H1 (cell line): ENCODE data around the gene SFMBT2. TPM values are rescaled to one million over a fixed set of nuclear protein-coding genes. Genes with fewer than 3 reads are reported as not detected.

Source experiments
- CTCF ChIA-PET: fragments of 300-600 bp; sonication (Branson Sonifier 250); formaldehyde crosslinking; loops from one replicate; lab custom pipeline; 2021; ENCODE audit not compliant: partially characterized antibody; lab: Charles Lee
- POLR2A ChIA-PET: fragments of 300-600 bp; sonication (Branson Sonifier 250); formaldehyde crosslinking; loops from one replicate; lab custom pipeline; 2021; ENCODE audit warnings: inconsistent platforms; ENCODE audit not compliant: partially characterized antibody; lab: Charles Lee
- DNase-seq, 2 experiments: peaks; one replicate each; pipeline versions ENCODE4 v3.0.0 to v3.0.0-alpha.2; 2010 to 2022; ENCODE audit warnings: low spot score in 2 of 2, low read depth in 1 of 2, mixed read lengths in 1 of 2
- FAIRE-seq: peaks from 2 replicates; lab custom pipeline; 2011; peaks lifted over from hg19 to GRCh38; lab: Jason Lieb, UNC
- H2AFZ ChIP-seq: 2 replicates; pipeline ENCODE4 v1.8.1; 2012; ENCODE audit warnings: low read length, inconsistent platforms
- H2AK5ac ChIP-seq: 2 replicates; pipeline ENCODE4 v1.6.1; 2013; ENCODE audit warnings: low read depth, low read length
- H2BK120ac ChIP-seq: replicated peaks from 2 replicates; pipeline ENCODE3; 2013; ENCODE audit warnings: low read depth, low read length, inconsistent platforms
- H2BK12ac ChIP-seq: 2 replicates; pipeline ENCODE4 v1.6.1; 2013; ENCODE audit warnings: low read depth, low read length
- H2BK15ac ChIP-seq: 2 replicates; pipeline ENCODE4 v1.6.1; 2013; ENCODE audit warnings: low read length
- H2BK20ac ChIP-seq: 2 replicates; pipeline ENCODE4 v1.6.1; 2013; ENCODE audit warnings: low read length
- H2BK5ac ChIP-seq: 2 replicates; pipeline ENCODE4 v1.6.1; 2013; ENCODE audit warnings: low read depth, low read length
- H3K14ac ChIP-seq: 2 replicates; pipeline ENCODE4 v1.6.1; 2013; ENCODE audit warnings: inconsistent platforms; ENCODE audit not compliant: insufficient read length
- H3K18ac ChIP-seq: 2 replicates; pipeline ENCODE4 v1.6.1; 2013; ENCODE audit warnings: low read length; ENCODE audit errors: extremely low read depth
- H3K23ac ChIP-seq: 2 replicates; pipeline ENCODE4 v1.6.1; 2013; ENCODE audit warnings: inconsistent platforms; ENCODE audit not compliant: insufficient read length
- H3K23me2 ChIP-seq: 2 replicates; pipeline ENCODE4 v1.6.1; 2013; ENCODE audit warnings: low read depth, low read length
- H3K27ac ChIP-seq: 2 replicates; pipeline ENCODE4 v1.6.1; 2011; ENCODE audit warnings: low read depth, low read length, inconsistent platforms
- H3K27me3 ChIP-seq, 4 experiments: replicated peaks in 1 of 4; 1 replicate in 1 of 4; 2 replicates in 3 of 4; pipeline versions ENCODE4 v1.6.1 to v1.8.1; 2011 to 2013; ENCODE audit warnings: low read length in 3 of 4, mild to moderate bottlenecking in 3 of 4, inconsistent platforms in 2 of 4, mixed read lengths in 2 of 4, moderate library complexity in 1 of 4; ENCODE audit not compliant: control insufficient read depth in 3 of 4, insufficient read depth in 3 of 4; ENCODE audit errors: extremely low read depth in 1 of 4
- H3K36me3 ChIP-seq, 4 experiments: 2 replicates each; pipeline versions ENCODE4 v1.6.1 to v1.8.1; 2011 to 2013; ENCODE audit warnings: mild to moderate bottlenecking in 4 of 4, low read length in 3 of 4, moderate library complexity in 2 of 4, control low read depth in 1 of 4, inconsistent platforms in 1 of 4; ENCODE audit not compliant: insufficient read depth in 4 of 4, control insufficient read depth in 2 of 4
- H3K4ac ChIP-seq: replicated peaks from 2 replicates; pipeline ENCODE3; 2013; ENCODE audit warnings: low read length, low read depth, mixed read lengths, inconsistent platforms; ENCODE audit not compliant: insufficient read length
- H3K4me1 ChIP-seq, 4 experiments: replicated peaks in 1 of 4; 1 replicate in 1 of 4; 2 replicates in 3 of 4; pipeline versions ENCODE4 v1.6.1 to v1.8.1; 2011 to 2013; ENCODE audit warnings: low read length in 3 of 4, inconsistent platforms in 2 of 4, mixed read lengths in 1 of 4; ENCODE audit not compliant: insufficient read depth in 4 of 4, control insufficient read depth in 3 of 4
- H3K4me2 ChIP-seq, 2 experiments: 2 replicates each; pipeline versions ENCODE4 v1.6.1 to v1.8.1; 2011 to 2013; ENCODE audit warnings: low read depth in 2 of 2, low read length in 2 of 2, control low read depth in 1 of 2, inconsistent platforms in 1 of 2, mild to moderate bottlenecking in 1 of 2; ENCODE audit not compliant: insufficient read depth in 1 of 2
- H3K4me3 ChIP-seq, 4 experiments: fragments of 200-600, 300-600 bp in 1 of 4; sonication (generic), shearing (Covaris generic), sonication (Bioruptor Twin) in 1 of 4; 2 replicates each; pipeline versions ENCODE4 v1.5.1 to v1.8.1; 2011 to 2016; ENCODE audit warnings: low read length in 4 of 4, low read depth in 3 of 4, control low read depth in 2 of 4, inconsistent platforms in 2 of 4, mild to moderate bottlenecking in 2 of 4, mixed read lengths in 1 of 4, moderate library complexity in 1 of 4; ENCODE audit not compliant: insufficient read depth in 2 of 4; ENCODE audit errors: extremely low read depth in 1 of 4
- H3K56ac ChIP-seq: replicated peaks from 2 replicates; pipeline ENCODE3; 2013; ENCODE audit warnings: low read depth, mild to moderate bottlenecking, mixed read lengths, low read length, inconsistent platforms; ENCODE audit not compliant: insufficient read length
- H3K79me1 ChIP-seq: 2 replicates; pipeline ENCODE4 v1.6.1; 2013; ENCODE audit warnings: low read depth, low read length, control low read depth
- H3K79me2 ChIP-seq, 2 experiments: 2 replicates each; pipeline versions ENCODE4 v1.6.1 to v1.8.1; 2012 to 2013; ENCODE audit warnings: low read length in 2 of 2, mild to moderate bottlenecking in 2 of 2, inconsistent platforms in 1 of 2; ENCODE audit not compliant: insufficient read depth in 2 of 2, control insufficient read depth in 1 of 2
- H3K9ac ChIP-seq, 4 experiments: replicated peaks in 1 of 4; 1 replicate in 1 of 4; 2 replicates in 3 of 4; pipeline versions ENCODE4 v1.6.1 to v1.8.1; 2011 to 2013; ENCODE audit warnings: low read depth in 3 of 4, low read length in 3 of 4, control low read depth in 2 of 4, mild to moderate bottlenecking in 2 of 4, moderate library complexity in 2 of 4, inconsistent platforms in 1 of 4; ENCODE audit errors: extremely low read depth in 1 of 4
- H3K9me3 ChIP-seq, 2 experiments: 2 replicates each; pipeline versions ENCODE4 v1.6.1 to v1.8.1; 2012 to 2013; ENCODE audit warnings: mild to moderate bottlenecking in 2 of 2, moderate library complexity in 2 of 2, control low read depth in 1 of 2, inconsistent platforms in 1 of 2, low read depth in 1 of 2, low read length in 1 of 2, mixed read lengths in 1 of 2; ENCODE audit not compliant: insufficient read depth in 2 of 2
- H4K20me1 ChIP-seq, 2 experiments: replicated peaks in 1 of 2; 2 replicates each; pipeline versions ENCODE3 to v1.8.1; 2011 to 2013; ENCODE audit warnings: inconsistent platforms in 2 of 2, low read length in 2 of 2, mild to moderate bottlenecking in 1 of 2; ENCODE audit not compliant: insufficient read depth in 2 of 2, control insufficient read depth in 1 of 2
- H4K5ac ChIP-seq: 2 replicates; pipeline ENCODE4 v1.6.1; 2013; ENCODE audit warnings: low read length, low read depth, mixed read lengths, inconsistent platforms; ENCODE audit not compliant: insufficient read length
- H4K8ac ChIP-seq: 2 replicates; pipeline ENCODE4 v1.8.0; 2013; ENCODE audit warnings: mild to moderate bottlenecking, moderate library complexity, low read length, inconsistent platforms; ENCODE audit not compliant: insufficient read depth; ENCODE audit errors: extremely low read depth
- H4K91ac ChIP-seq: replicated peaks from 2 replicates; pipeline ENCODE3; 2013; ENCODE audit warnings: low read length, mixed read lengths, inconsistent platforms; ENCODE audit not compliant: insufficient read length
- WGBS, 2 experiments: shearing (Covaris generic) in 1 of 2; methylation state at CpG; one replicate each; pipeline versions ENCODE4 v1.1.6 to v1.1.7; 2013 to 2015; ENCODE audit warnings: low lambda C conversion rate in 2 of 2, mixed read lengths in 2 of 2, inconsistent platforms in 1 of 2, low coverage in 1 of 2, missing lambda C conversion rate in 1 of 2; ENCODE audit not compliant: insufficient replicate concordance in 2 of 2, insufficient coverage in 1 of 2, insufficient read length in 1 of 2; ENCODE audit errors: extremely low coverage in 1 of 2, missing lambda C conversion rate in 1 of 2; 5-methylcytosine and 5-hydroxymethylcytosine counted together
- polyA plus RNA-seq, 7 experiments: library from polyadenylated mRNA; depleted of rRNA in 3 of 7; stranded (reverse) in 5 of 7; unstranded in 2 of 7; fragments of >200 nt in 5 of 7; fragments of 200-250 nt in 2 of 7; gene quantifications; 1 replicate in 5 of 7; 2 replicates in 1 of 7; 4 replicates in 1 of 7; pipeline versions ENCODE4 v1.2.1 to v1.2.3, GENCODE V29; 2011 to 2013; ENCODE audit warnings: missing spikeins in 2 of 7, mixed read lengths in 2 of 7
- total RNA-seq: library from RNA; stranded (reverse); fragmentation: NEBNext Ultra II Directional; extraction: Animal tissue kit (Norgen Biotek cat#: 25700); gene quantifications from 2 replicates; pipeline ENCODE4 v1.2.1, GENCODE V29; 2021

SFMBT2 gene
- total and polyA plus RNA-seq, 2 of the 8 experiments (the other 6 are each of a cell fraction or from before 2014, with no cell fraction given) = 2.9 to 11.0 TPM

DNA sequence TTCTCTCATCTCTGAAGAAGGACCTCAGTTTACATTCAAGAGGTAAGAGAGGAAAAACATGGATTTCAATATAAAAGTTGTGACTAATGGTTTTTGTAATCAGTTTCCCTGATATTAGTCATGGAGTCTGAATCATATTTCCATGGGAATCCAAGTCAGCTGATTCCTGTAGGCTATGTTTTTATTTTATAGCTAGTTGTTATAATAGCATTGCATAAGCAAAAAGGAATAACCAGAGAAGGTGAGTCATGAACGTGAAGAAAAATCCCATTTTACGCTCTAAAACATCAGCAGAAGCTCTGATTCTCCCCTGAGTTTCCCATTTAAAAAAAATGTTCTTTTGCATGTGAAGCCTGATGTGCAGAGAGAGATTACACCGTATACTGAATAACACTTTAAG, 299.3 kb downstream of the SFMBT2 start:
- Histone ChIP-seq H3K79me1 (no peaks in the 10 kb centered on the region), H3K23ac (no peak overlapping the region), H2BK15ac (no peak overlapping the region), H2BK120ac (no peak overlapping the region), H3K9ac (no peak overlapping the region), H3K4me1 (no peaks in the 10 kb centered on the region), H3K27ac (no peak overlapping the region), H2AFZ (no peak overlapping the region), H3K4me2 (no peak overlapping the region), H2BK20ac (no peak overlapping the region), H3K9me3 (no peaks in the 10 kb centered on the region), H4K20me1 (no peaks in the 10 kb centered on the region), H3K14ac (no peak overlapping the region), H3K56ac (no peak overlapping the region), H3K79me2 (no peaks in the 10 kb centered on the region), H2AK5ac (no peak overlapping the region), H3K4me3 (no peak overlapping the region), H2BK12ac (no peak overlapping the region), H3K27me3 (no peaks in the 10 kb centered on the region), H3K18ac (no peak overlapping the region), H3K4ac (no peak overlapping the region), H4K91ac (no peak overlapping the region), H4K8ac (no peak overlapping the region), H4K5ac (no peak overlapping the region), H3K23me2 (no peaks in the 10 kb centered on the region), H2BK5ac (no peak overlapping the region), H3K36me3 (no peaks in the 10 kb centered on the region)
- POLR2A ChIA-PET = no interaction called here
- no peak for DNase-seq
- 69% methylated on average over 3 of the region's 3 CpGs; no CpG with 5 or more reads in 1 of the 2 experiments for WGBS, 2 experiments
- CTCF ChIA-PET = interaction anchor here (1.6 kb wide), 1 partner anchor 9 kb away, joined by 6 read pairs; no protein-coding TSS in a partner anchor
- no peak for FAIRE-seq
